Cortex of kidney (tissue), 1 donor: ENCODE results near the gene TRAPPC3.
A peak's percentile ranks its signal among the peaks of the same experiment; 100 is the strongest.

Source experiments
- DNase-seq: peaks from one replicate; lab custom pipeline; 2025; lab: John Stamatoyannopoulos, UW

Gene TRAPPC3

GRCh38 chr1:36097693-36098585 lies 51.3 kb downstream of the TRAPPC3 start:
- DNase-seq: no peak

GRCh38 chr1:36096500-36097432 lies 52.5 kb downstream of the TRAPPC3 start:
- DNase-seq: no peak

GRCh38 chr1:36095760-36096405 lies 53.4 kb downstream of the TRAPPC3 start:
- DNase-seq: no peak

- no peak for DNase-seq
Measured at GRCh38 chr1:36094621-36095061, 54.6 kb downstream of the TRAPPC3 start.

GRCh38 chr1:36093929-36094328 lies 55.4 kb downstream of the TRAPPC3 start:
- DNase-seq: no peak

- no peak for DNase-seq
Measured at GRCh38 chr1:36093226-36093625, 56.1 kb downstream of the TRAPPC3 start.

GRCh38 chr1:36092798-36093185 lies 56.5 kb downstream of the TRAPPC3 start:
- DNase-seq: no peak

GRCh38 chr1:36092166-36092797 lies 57.0 kb downstream of the TRAPPC3 start:
- no peak for DNase-seq

- no peak for DNase-seq
Measured at GRCh38 chr1:36091698-36092097, 57.6 kb downstream of the TRAPPC3 start.

GRCh38 chr1:36091141-36091540 lies 58.1 kb downstream of the TRAPPC3 start:
- DNase-seq: no peak

GRCh38 chr1:36089393-36090121 lies 59.7 kb downstream of the TRAPPC3 start:
- no peak for DNase-seq

GRCh38 chr1:36088577-36089392 lies 60.5 kb downstream of the TRAPPC3 start, which contains the start of gene ADPRS:
Gene ADPRS, plus strand, starts transcription at chr1:36088892. Its CDS starts 13 bp downstream, at chr1:36088905.
- peak; percentile 66 for DNase-seq

GRCh38 chr1:36088265-36088576 lies 61.1 kb downstream of the TRAPPC3 start:
- no peak for DNase-seq

- no peak for DNase-seq
Measured at GRCh38 chr1:36087233-36088123, 61.8 kb downstream of the TRAPPC3 start.
